Measurements from ENCODE around the gene RRP1. TPM values are rescaled to one million over a fixed set of nuclear protein-coding genes. Genes with fewer than 3 reads are reported as not detected.
A peak's percentile ranks its signal among the peaks of the same experiment; 100 is the strongest.

The RRP1 gene
- total and polyA plus RNA-seq, 10 of the 15 experiments (the other 5 are each of a cell fraction or from before 2014, with no cell fraction given) = 0.34 to 70.8 (median 35.1) TPM

- TF ChIP-seq EZH2 (IDR thresholded peaks at IDR 0.05; ENCODE audit: borderline replicate concordance, control insufficient read depth, low read depth, low read length) = no peak
- TF ChIP-seq CHD1 (IDR thresholded peaks at IDR 0.05; ENCODE audit: low read depth, low read length) = no peak
- TF ChIP-seq CREM (IDR thresholded peaks at IDR 0.05; ENCODE audit: low read depth) = peak; percentile 75; the same call in 1 of the 2 replicates
- no peak for TF ChIP-seq FOXK2 (IDR thresholded peaks at IDR 0.05)
- no peak for TF ChIP-seq POLR2AphosphoS5 (IDR thresholded peaks at IDR 0.05; ENCODE audit: low read length)
- no peak for TF ChIP-seq NFYA (IDR thresholded peaks at IDR 0.05; ENCODE audit: borderline replicate concordance, low read depth, low read length)
- peak; percentile 14 for TF ChIP-seq E2F8 (IDR thresholded peaks at IDR 0.05; ENCODE audit: low read depth, partially characterized antibody)
- peak; percentile 61; the same call in 1 of the 2 replicates for TF ChIP-seq ZBED1 (IDR thresholded peaks at IDR 0.05; ENCODE audit: borderline replicate concordance)
- peak; percentile 65 for TF ChIP-seq BCL3 (IDR thresholded peaks at IDR 0.05; ENCODE audit: borderline replicate concordance, insufficient read depth, low read depth, low read length, poor library complexity, severe bottlenecking)
- TF ChIP-seq ZBTB33 (IDR thresholded peaks at IDR 0.05) = no peak
- peak; percentile 99 for TF ChIP-seq PAX5 (IDR thresholded peaks at IDR 0.05; ENCODE audit: borderline replicate concordance, low read depth, low read length)
- TF ChIP-seq LARP7 (IDR thresholded peaks at IDR 0.05) = no peak
- TF ChIP-seq ZBTB40 (IDR thresholded peaks at IDR 0.05; ENCODE audit: borderline replicate concordance) = no peak
- TF ChIP-seq SPI1 (IDR thresholded peaks at IDR 0.05; ENCODE audit: borderline replicate concordance, insufficient read depth, low read depth, low read length) = peak; percentile 70
- no peak for TF ChIP-seq PBX3 (IDR thresholded peaks at IDR 0.05; ENCODE audit: insufficient replicate concordance, low read depth, low read length)
- no peak for TF ChIP-seq NR2C1 (IDR thresholded peaks at IDR 0.05)
- peak; percentile 37; the same call in 1 of the 2 replicates for TF ChIP-seq TAF1 (IDR thresholded peaks at IDR 0.05; ENCODE audit: borderline replicate concordance, low read depth, low read length)
- no peak for TF ChIP-seq GABPA (IDR thresholded peaks at IDR 0.05; ENCODE audit: low read depth)
Observed at GRCh38 chr21:43805275-43805800, 16.0 kb downstream of the RRP1 start (continued).

Measured in GM12878 (cell line).